Measurements from ENCODE around the gene ZNF488.

ZNF488 gene

DNA sequence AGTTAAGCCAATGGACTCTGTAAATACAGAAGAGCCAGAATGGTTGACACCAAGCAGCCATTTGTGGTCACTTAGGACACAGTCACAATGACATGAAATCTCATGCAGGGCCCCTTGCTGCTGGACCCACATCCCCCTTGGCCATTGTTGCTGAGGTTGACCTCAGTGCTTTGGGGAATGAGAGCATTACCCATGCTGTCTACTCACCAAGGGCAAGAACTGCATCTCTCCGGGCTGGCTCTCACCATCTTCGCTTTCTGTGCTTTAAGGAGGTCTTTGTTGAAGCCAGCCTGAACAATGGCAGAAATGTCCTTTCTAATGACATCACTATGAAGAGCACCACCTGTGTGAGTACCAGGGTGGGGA is 30.1 kb upstream of the ZNF488 start:
- H3K4me1 ChIP-seq (ENCODE audit: low read depth, poor library complexity, severe bottlenecking), result no peaks in the 10 kb centered on the region
- H3K4me2 ChIP-seq, result no peak overlapping the region
- TF ChIP-seq, protein P1, sequence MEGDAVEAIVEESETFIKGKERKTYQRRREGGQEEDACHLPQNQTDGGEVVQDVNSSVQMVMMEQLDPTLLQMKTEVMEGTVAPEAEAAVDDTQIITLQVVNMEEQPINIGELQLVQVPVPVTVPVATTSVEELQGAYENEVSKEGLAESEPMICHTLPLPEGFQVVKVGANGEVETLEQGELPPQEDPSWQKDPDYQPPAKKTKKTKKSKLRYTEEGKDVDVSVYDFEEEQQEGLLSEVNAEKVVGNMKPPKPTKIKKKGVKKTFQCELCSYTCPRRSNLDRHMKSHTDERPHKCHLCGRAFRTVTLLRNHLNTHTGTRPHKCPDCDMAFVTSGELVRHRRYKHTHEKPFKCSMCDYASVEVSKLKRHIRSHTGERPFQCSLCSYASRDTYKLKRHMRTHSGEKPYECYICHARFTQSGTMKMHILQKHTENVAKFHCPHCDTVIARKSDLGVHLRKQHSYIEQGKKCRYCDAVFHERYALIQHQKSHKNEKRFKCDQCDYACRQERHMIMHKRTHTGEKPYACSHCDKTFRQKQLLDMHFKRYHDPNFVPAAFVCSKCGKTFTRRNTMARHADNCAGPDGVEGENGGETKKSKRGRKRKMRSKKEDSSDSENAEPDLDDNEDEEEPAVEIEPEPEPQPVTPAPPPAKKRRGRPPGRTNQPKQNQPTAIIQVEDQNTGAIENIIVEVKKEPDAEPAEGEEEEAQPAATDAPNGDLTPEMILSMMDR (conservative IDR thresholded peaks at IDR 0.05; ENCODE audit: low read depth, low read length), result no peak
- H3K36me3 ChIP-seq (ENCODE audit: insufficient read depth), result no peaks in the 10 kb centered on the region
- no peaks in the 10 kb centered on the region for H3K79me2 ChIP-seq (ENCODE audit: insufficient read depth, low read depth)
- H3K27me3 ChIP-seq (ENCODE audit: insufficient read depth, low read depth), result no peaks in the 10 kb centered on the region
- no peak overlapping the region for H2AFZ ChIP-seq (ENCODE audit: low read depth)
- no peak overlapping the region for H3K4me3 ChIP-seq (IDR thresholded peaks at IDR 0.05; ENCODE audit: insufficient read depth, low read depth, low read length)
- H3K27ac ChIP-seq, result no peak overlapping the region
- H4K20me1 ChIP-seq (ENCODE audit: insufficient read depth), result no peaks in the 10 kb centered on the region
- H3K9ac ChIP-seq, result no peak overlapping the region

DNA sequence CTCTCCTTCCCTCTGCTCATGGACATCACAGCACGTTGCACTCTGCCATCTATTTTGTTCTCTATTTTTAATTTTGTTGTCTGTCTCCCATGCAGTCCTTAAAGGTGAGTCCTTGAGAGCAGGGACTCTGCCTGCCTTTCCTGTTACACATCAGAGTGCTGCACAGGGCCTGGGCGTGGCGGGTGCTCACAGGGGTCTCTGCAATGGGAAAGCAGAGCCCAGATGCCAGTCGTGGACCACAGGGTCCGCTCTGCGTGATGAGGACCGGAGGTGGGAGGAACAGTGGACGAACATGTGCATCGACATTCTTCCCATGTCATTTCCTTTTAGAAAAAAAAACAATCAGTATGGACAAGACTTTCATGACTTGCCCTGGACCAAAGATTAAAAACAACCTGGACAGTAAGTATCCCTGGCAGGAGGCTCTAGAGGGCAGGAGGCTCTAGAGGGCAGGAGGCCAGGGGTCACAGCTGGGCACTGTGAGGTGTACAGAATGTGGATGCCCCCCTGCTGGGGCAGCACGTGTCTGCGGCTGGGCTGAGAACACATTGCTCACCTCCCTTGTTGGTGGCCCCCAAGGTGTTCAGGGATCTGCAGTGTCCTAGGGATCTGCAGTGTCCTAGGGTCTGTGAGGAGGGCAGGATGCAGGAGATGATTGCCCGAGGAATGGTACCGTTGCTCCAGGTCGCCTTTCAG is 29.6 kb upstream of the ZNF488 start:
- no peak overlapping the region for H2AFZ ChIP-seq (ENCODE audit: low read depth)

DNA sequence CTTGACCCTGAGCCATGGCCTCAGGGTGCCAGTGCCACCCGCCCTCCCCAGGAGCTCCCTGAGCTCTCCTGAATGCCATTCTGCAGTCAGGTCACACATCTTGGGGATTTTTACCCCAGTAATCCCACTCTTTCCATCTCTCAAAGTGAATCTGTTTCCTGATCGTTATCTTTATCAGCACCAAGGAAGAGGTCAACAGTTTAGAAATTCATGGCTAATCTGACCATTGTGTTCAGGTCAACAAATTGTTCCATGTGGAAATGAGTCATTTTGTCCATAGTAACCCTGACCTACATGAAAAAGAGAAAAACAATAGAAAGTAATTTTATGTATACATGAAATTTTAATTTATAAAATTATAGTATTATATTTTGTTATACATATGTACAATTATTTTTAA is 28.8 kb upstream of the ZNF488 start:
- no peaks in the 10 kb centered on the region for H3K36me3 ChIP-seq (ENCODE audit: insufficient read depth)
- no peaks in the 10 kb centered on the region for H3K27me3 ChIP-seq (ENCODE audit: insufficient read depth, low read depth)
- H3K9ac ChIP-seq, result no peak overlapping the region
- no peaks in the 10 kb centered on the region for H4K20me1 ChIP-seq (ENCODE audit: insufficient read depth)
- no peaks in the 10 kb centered on the region for H3K4me1 ChIP-seq (ENCODE audit: low read depth, poor library complexity, severe bottlenecking)
- no peak overlapping the region for H3K4me2 ChIP-seq
- TF ChIP-seq, protein P1 (conservative IDR thresholded peaks at IDR 0.05; ENCODE audit: low read depth, low read length), result no peak
- H3K27ac ChIP-seq, result no peak overlapping the region
- no peaks in the 10 kb centered on the region for H3K79me2 ChIP-seq (ENCODE audit: insufficient read depth, low read depth)
- no peak overlapping the region for H2AFZ ChIP-seq (ENCODE audit: low read depth)
- H3K4me3 ChIP-seq (IDR thresholded peaks at IDR 0.05; ENCODE audit: insufficient read depth, low read depth, low read length), result no peak overlapping the region

More for the DNA sequence above, 29.6 kb upstream of the ZNF488 start:
- TF ChIP-seq, protein P1 (conservative IDR thresholded peaks at IDR 0.05; ENCODE audit: low read depth, low read length), result no peak
- Histone ChIP-seq H3K9ac (no peak overlapping the region), H3K36me3 (ENCODE audit: insufficient read depth) (no peaks in the 10 kb centered on the region), H3K4me3 (IDR thresholded peaks at IDR 0.05; ENCODE audit: insufficient read depth, low read depth, low read length) (no peak overlapping the region), H3K27ac (no peak overlapping the region), H4K20me1 (ENCODE audit: insufficient read depth) (no peaks in the 10 kb centered on the region), H3K27me3 (ENCODE audit: insufficient read depth, low read depth) (no peaks in the 10 kb centered on the region), H3K4me1 (ENCODE audit: low read depth, poor library complexity, severe bottlenecking) (no peaks in the 10 kb centered on the region), H3K79me2 (ENCODE audit: insufficient read depth, low read depth) (no peaks in the 10 kb centered on the region), H3K4me2 (no peak overlapping the region)

DNA sequence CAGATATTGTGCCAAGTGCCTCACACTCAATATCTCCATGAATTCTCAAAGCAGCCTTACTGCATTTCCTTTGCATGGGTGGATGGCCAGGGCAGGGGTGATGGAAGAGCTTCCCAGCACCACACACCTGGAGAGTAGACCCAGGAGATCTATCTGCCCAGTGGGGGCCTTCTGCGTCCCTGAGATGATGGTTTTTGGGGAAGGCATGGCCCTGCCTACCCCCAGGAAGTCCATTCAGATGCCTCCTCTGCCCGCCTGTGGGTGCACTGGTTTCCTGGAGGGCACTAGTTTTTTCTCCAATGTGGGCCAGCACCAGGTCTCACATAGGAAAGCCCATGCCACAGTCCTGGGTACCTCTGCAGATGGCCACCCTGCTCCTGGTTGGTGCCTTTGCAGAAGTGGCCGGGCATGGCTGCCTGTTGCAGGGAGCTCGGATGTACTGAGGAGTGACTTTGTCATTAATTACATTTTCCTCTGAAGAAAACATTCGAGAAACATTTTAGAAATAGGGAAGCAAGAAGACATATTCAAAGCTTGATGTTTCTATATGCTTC is 28.2 kb upstream of the ZNF488 start:
- H3K27ac ChIP-seq, result no peak overlapping the region
- no peak overlapping the region for H2AFZ ChIP-seq (ENCODE audit: low read depth)
- H4K20me1 ChIP-seq (ENCODE audit: insufficient read depth), result no peaks in the 10 kb centered on the region
- H3K9ac ChIP-seq, result no peak overlapping the region
- H3K4me3 ChIP-seq (IDR thresholded peaks at IDR 0.05; ENCODE audit: insufficient read depth, low read depth, low read length), result no peak overlapping the region
- no peaks in the 10 kb centered on the region for H3K36me3 ChIP-seq (ENCODE audit: insufficient read depth)
- H3K79me2 ChIP-seq (ENCODE audit: insufficient read depth, low read depth), result no peaks in the 10 kb centered on the region
- TF ChIP-seq, protein P1 (conservative IDR thresholded peaks at IDR 0.05; ENCODE audit: low read depth, low read length), result no peak
- no peak overlapping the region for H3K4me2 ChIP-seq
- no peaks in the 10 kb centered on the region for H3K27me3 ChIP-seq (ENCODE audit: insufficient read depth, low read depth)
- no peaks in the 10 kb centered on the region for H3K4me1 ChIP-seq (ENCODE audit: low read depth, poor library complexity, severe bottlenecking)
